ENCODE results near the gene EIF3F. TPM values are rescaled to one million over a fixed set of nuclear protein-coding genes. Genes with fewer than 3 reads are reported as not detected.

The EIF3F gene
- total and polyA plus RNA-seq, 2 of the 8 experiments (the other 6 are each of a cell fraction or from before 2014, with no cell fraction given) = 222 to 388 TPM

DNA sequence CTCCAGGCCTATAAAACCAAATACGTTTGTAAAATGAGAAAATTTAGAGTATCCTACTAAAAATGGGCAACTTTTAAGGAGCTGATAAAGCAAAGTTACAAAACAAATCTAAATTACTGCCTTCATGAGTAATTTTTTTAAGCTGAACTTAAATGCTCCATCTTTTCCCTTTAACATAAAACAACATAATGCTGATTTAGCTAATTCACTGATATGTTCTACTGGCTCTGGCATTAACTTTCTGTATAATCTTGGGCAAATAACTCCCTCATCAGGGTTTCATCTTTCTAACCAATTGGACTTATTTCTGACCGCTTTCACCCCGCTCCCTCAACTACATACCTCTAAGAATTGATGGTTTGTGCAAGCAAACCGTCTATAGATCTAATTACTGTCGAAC is 46.0 kb upstream of the EIF3F start:
- Histone ChIP-seq H2BK5ac (ENCODE audit: low read depth, low read length) (no peak overlapping the region), H3K23me2 (ENCODE audit: low read depth, low read length) (no peaks in the 10 kb centered on the region), H4K5ac (ENCODE audit: insufficient read length, low read depth, low read length) (no peak overlapping the region), H2AK5ac (ENCODE audit: low read depth, low read length) (no peak overlapping the region), H2BK15ac (ENCODE audit: low read length) (no peak overlapping the region), H3K4me1 (replicated peaks in 1 of 4; ENCODE audit: control insufficient read depth in 3 of 4, insufficient read depth in 4 of 4, low read length in 3 of 4) (no peaks in the 10 kb centered on the region), H3K23ac (ENCODE audit: insufficient read length) (no peak overlapping the region), H3K56ac (replicated peaks; ENCODE audit: insufficient read length, low read depth, low read length) (no peak overlapping the region), H3K27me3 (replicated peaks in 1 of 4; ENCODE audit: control insufficient read depth in 3 of 4, extremely low read depth in 1 of 4, insufficient read depth in 3 of 4, low read length in 3 of 4) (no peaks in the 10 kb centered on the region), H3K9ac (replicated peaks in 1 of 4; ENCODE audit: extremely low read depth in 1 of 4, low read depth in 3 of 4, low read length in 3 of 4) (no peak overlapping the region), H3K18ac (ENCODE audit: extremely low read depth, low read length) (no peak overlapping the region), H3K4ac (replicated peaks; ENCODE audit: insufficient read length, low read depth, low read length) (no peak overlapping the region), H3K27ac (ENCODE audit: low read depth, low read length) (no peak overlapping the region), H4K8ac (ENCODE audit: extremely low read depth, insufficient read depth, low read length) (no peak overlapping the region), H3K4me3 (ENCODE audit: extremely low read depth in 1 of 4, insufficient read depth in 2 of 4, low read depth in 3 of 4, low read length in 4 of 4) (no peak overlapping the region), H2AFZ (ENCODE audit: low read length) (no peak overlapping the region), H3K79me2 (ENCODE audit: control insufficient read depth in 1 of 2, insufficient read depth in 2 of 2, low read length in 2 of 2) (no peaks in the 10 kb centered on the region), H2BK120ac (replicated peaks; ENCODE audit: low read depth, low read length) (no peak overlapping the region), H3K36me3 (ENCODE audit: control insufficient read depth in 2 of 4, insufficient read depth in 4 of 4, low read length in 3 of 4) (no peaks in the 10 kb centered on the region), H3K9me3 (ENCODE audit: insufficient read depth in 2 of 2, low read depth in 1 of 2, low read length in 1 of 2) (no peaks in the 10 kb centered on the region), H2BK20ac (ENCODE audit: low read length) (no peak overlapping the region), H3K79me1 (ENCODE audit: low read depth, low read length) (no peaks in the 10 kb centered on the region), H4K20me1 (replicated peaks in 1 of 2; ENCODE audit: control insufficient read depth in 1 of 2, insufficient read depth in 2 of 2, low read length in 2 of 2) (no peaks in the 10 kb centered on the region), H2BK12ac (ENCODE audit: low read depth, low read length) (no peak overlapping the region), H4K91ac (replicated peaks; ENCODE audit: insufficient read length, low read length) (no peak overlapping the region), H3K14ac (ENCODE audit: insufficient read length) (no peak overlapping the region), H3K4me2 (ENCODE audit: insufficient read depth in 1 of 2, low read depth in 2 of 2, low read length in 2 of 2) (no peak overlapping the region)
- DNase-seq (ENCODE audit: low read depth in 1 of 2, low spot score in 2 of 2) (no peak), FAIRE-seq (no peak)
- 61% methylated on average over 5 of the region's 5 CpGs; no CpG with 5 or more reads in 1 of the 2 experiments for WGBS, 2 experiments (ENCODE audit: extremely low coverage in 1 of 2, insufficient coverage in 1 of 2, insufficient read length in 1 of 2, insufficient replicate concordance in 2 of 2, low coverage in 1 of 2, low lambda C conversion rate in 2 of 2, missing lambda C conversion rate in 1 of 2)
- no peak for TF ChIP-seq SP2 (IDR thresholded peaks at IDR 0.05; ENCODE audit: low read length)
- TF ChIP-seq POLR2A (IDR thresholded peaks at IDR 0.05; ENCODE audit: control extremely low read depth in 1 of 2, low read depth in 2 of 2, low read length in 2 of 2) = no peak
- TF ChIP-seq RAD21 (IDR thresholded peaks at IDR 0.05 in 1 of 2, conservative IDR thresholded peaks at IDR 0.05 in 1 of 2; ENCODE audit: low read depth in 2 of 2, low read length in 2 of 2) = no peak
- no peak for TF ChIP-seq YY1 (IDR thresholded peaks at IDR 0.05; ENCODE audit: low read depth, low read length)
- no peak for TF ChIP-seq CEBPB (IDR thresholded peaks at IDR 0.05; ENCODE audit: low read depth, low read length)
- TF ChIP-seq CHD2 (IDR thresholded peaks at IDR 0.05; ENCODE audit: low read length) = no peak
- ChIA-PET CTCF (ENCODE audit: partially characterized antibody) (no interaction called here), POLR2A (ENCODE audit: partially characterized antibody) (interaction anchor here (0.7 kb wide), 1 partner anchor 35 kb away, joined by 4 read pairs; no protein-coding TSS in a partner anchor)

Measured in H1 (cell line).